Vagina (tissue), 2 donors: ENCODE data around the gene SPATA22.

Source experiments
- CTCF ChIP-seq, 3 experiments: fragments of 450-650 bp in 2 of 3; fragments of 200-600 bp in 1 of 3; sonication (generic) in 1 of 3; IDR thresholded peaks; one replicate each; pipeline ENCODE4 v1.5.1; 2017 to 2019; ENCODE audit warnings: antibody characterized with exemption in 3 of 3, mild to moderate bottlenecking in 2 of 3, moderate library complexity in 2 of 3
- POLR2A ChIP-seq, 2 donors: fragments of 450-650 bp; IDR thresholded peaks; one replicate each; pipeline ENCODE4 v1.6.1; 2017; ENCODE audit warnings: antibody characterized with exemption in 2 of 2, mild to moderate bottlenecking in 2 of 2, moderate library complexity in 2 of 2

GRCh38 chr17:3506054-3506453 lies 34.4 kb upstream of the SPATA22 start:
- TF ChIP-seq CTCF (IDR thresholded peaks at IDR 0.05) (no peak), POLR2A (IDR thresholded peaks at IDR 0.05) (no peak)
